ENCODE results near the gene DYRK1A.

- TF ChIP-seq CTCF (conservative IDR thresholded peaks at IDR 0.05; ENCODE audit: low read depth, low read length) (no peak), EZH2 (IDR thresholded peaks at IDR 0.05; ENCODE audit: low read length, unreplicated experiment) (no peak)
Measured at GRCh38 chr21:37566790-37567615, 200.4 kb downstream of the DYRK1A start.
